Epithelial cell of proximal tubule (primary cell): Measurements from ENCODE around the gene SLC5A12. TPM values are rescaled to one million over a fixed set of nuclear protein-coding genes. Genes with fewer than 3 reads are reported as not detected.

Source experiments
- DNase-seq: peaks from one replicate; pipeline ENCODE4 v3.0.0-alpha.2; 2011; ENCODE audit warnings: low read depth
- H3K4me3 ChIP-seq: 2 replicates; pipeline ENCODE4 v1.5.1; 2011; ENCODE audit warnings: low read depth, mild to moderate bottlenecking, low read length
- CTCF ChIP-seq: conservative IDR thresholded peaks from 2 replicates; pipeline ENCODE4 v1.5.1; 2012; ENCODE audit warnings: low read depth, mild to moderate bottlenecking, low read length
- total RNA-seq: library from RNA; depleted of rRNA; stranded (reverse); fragments of >200 nt; gene quantifications from 2 replicates; pipeline ENCODE4 v1.2.3, GENCODE V29; 2015

The SLC5A12 gene
- total RNA-seq, 1 donor from 2014 or later, result not detected

- H3K4me3 ChIP-seq, result no peak overlapping the region
- TF ChIP-seq CTCF, result no peak
- DNase-seq, result no peak
Measured at GRCh38 chr11:26623076-26623659, 98.7 kb downstream of the SLC5A12 start.

GRCh38 chr11:26622181-26622580, 99.7 kb downstream of the SLC5A12 start:
- no peak for DNase-seq
- no peak for TF ChIP-seq CTCF

GRCh38 chr11:26621132-26621531, 100.7 kb downstream of the SLC5A12 start:
- DNase-seq, result peak; percentile 63
- TF ChIP-seq CTCF, result no peak
- no peak overlapping the region for H3K4me3 ChIP-seq

More at GRCh38 chr11:26622181-26622580, 99.7 kb downstream of the SLC5A12 start:
- no peak overlapping the region for H3K4me3 ChIP-seq

DNA sequence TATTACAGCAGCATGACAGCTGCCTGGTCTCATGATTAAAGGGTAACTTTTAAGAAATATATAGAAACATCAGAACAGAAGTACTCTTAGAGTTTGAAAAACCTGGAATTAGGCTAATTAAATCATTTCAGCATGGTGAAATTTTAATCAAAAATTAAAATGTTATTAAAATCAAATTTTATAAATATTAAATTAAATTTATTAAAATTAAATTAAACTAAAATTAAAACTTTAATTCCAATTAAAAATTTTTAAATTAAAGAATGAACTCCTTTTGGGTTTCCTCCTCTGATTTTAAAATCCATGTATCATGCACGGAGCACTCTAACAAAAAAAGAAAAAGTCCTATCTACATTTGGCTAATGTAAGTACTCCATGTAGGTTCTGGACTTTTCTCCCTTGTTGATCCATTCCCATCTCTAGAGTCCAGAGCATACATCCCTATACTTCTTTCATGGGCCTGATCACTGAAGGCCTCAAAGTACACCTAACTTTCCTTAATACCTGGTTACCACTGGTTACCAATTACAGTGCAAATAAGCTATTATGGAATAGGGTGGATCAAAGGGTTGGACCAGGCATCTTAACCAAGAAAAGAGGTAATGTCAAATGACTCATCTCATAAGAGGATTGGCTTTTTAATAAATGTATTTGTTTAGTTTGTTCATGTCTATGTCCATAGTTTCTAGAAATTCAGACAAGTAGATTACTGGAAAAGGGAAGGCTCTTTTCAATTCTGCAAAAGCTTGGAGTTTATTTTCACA, 101.4 kb downstream of the SLC5A12 start:
- H3K4me3 ChIP-seq, result no peak overlapping the region
- no peak for TF ChIP-seq CTCF
- DNase-seq, result no peak

DNA sequence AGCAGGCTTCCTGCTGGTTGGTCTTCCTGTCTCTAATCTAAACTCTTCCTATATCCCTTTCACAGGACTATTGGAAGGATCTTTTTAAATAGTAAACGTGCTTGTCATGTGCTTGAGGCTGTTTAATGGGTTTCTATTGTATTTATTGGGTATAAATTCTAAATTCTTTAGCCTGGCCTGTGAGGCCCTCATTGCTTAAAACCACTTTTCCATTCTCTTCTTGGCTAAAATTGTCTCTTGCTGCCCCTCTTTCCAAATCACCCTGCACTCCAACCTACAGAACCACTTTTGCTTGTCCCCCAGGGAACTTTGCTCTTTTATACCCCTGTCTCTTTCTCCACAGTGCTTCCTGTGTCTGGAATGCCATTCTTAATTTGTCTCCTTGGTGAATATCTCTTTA, 103.4 kb downstream of the SLC5A12 start:
- H3K4me3 ChIP-seq, result no peak overlapping the region
- TF ChIP-seq CTCF, result no peak
- no peak for DNase-seq

Other genes starting within 250 kb of the SLC5A12 start
- not detected in 2 replicates for gene MUC15, start 149.8 kb downstream of the SLC5A12 start, total RNA-seq